Stomach (tissue), 4 donors: Measurements from ENCODE around the gene YWHAG.

Source experiments
- CTCF ChIP-seq, 7 experiments: fragments of 450-650 bp in 4 of 7; fragments of 200-600 bp in 3 of 7; sonication (generic) in 3 of 7; IDR thresholded peaks; one replicate each; pipeline ENCODE4 v1.5.1; 2016 to 2019; ENCODE audit warnings: antibody characterized with exemption in 7 of 7, control low read depth in 2 of 7, mild to moderate bottlenecking in 1 of 7
- POLR2A ChIP-seq, 4 donors: fragments of 450-650 bp; IDR thresholded peaks; one replicate each; pipeline ENCODE4 v1.6.1; 2016; ENCODE audit warnings: antibody characterized with exemption in 4 of 4, control low read depth in 2 of 4, mild to moderate bottlenecking in 1 of 4, moderate library complexity in 1 of 4
- POLR2AphosphoS5 ChIP-seq, 3 donors: sonication (generic); formaldehyde crosslinking; IDR thresholded peaks; one replicate each; pipeline ENCODE4 v1.6.1; 2016; ENCODE audit warnings: antibody characterized with exemption in 3 of 3

GRCh38 chr7:76300166-76300731 is 58.5 kb downstream of the YWHAG start:
- TF ChIP-seq CTCF (IDR thresholded peaks at IDR 0.05) (no peak), POLR2AphosphoS5 (IDR thresholded peaks at IDR 0.05) (peak; percentile 20 to 81 (median 30)), POLR2A (IDR thresholded peaks at IDR 0.05) (no peak)
